ENCODE results near the gene KIAA0825. TPM values are rescaled to one million over a fixed set of nuclear protein-coding genes. Genes with fewer than 3 reads are reported as not detected.

The KIAA0825 gene
- total and polyA plus RNA-seq, 7 donors = 0.46 to 4.6 (median 3.3) TPM; not detected in 1

- Histone ChIP-seq H3K9me3 (no peaks in the 10 kb centered on the region), H3K27ac (no peak overlapping the region), H3K4me1 (no peaks in the 10 kb centered on the region), H3K4me3 (no peak overlapping the region), H3K36me3 (no peaks in the 10 kb centered on the region), H3K27me3 (no peaks in the 10 kb centered on the region)
- TF ChIP-seq EP300 (IDR thresholded peaks at IDR 0.05) (no peak), POLR2A (IDR thresholded peaks at IDR 0.05) (no peak), POLR2AphosphoS5 (IDR thresholded peaks at IDR 0.05) (no peak)
- TF ChIP-seq, protein P1, sequence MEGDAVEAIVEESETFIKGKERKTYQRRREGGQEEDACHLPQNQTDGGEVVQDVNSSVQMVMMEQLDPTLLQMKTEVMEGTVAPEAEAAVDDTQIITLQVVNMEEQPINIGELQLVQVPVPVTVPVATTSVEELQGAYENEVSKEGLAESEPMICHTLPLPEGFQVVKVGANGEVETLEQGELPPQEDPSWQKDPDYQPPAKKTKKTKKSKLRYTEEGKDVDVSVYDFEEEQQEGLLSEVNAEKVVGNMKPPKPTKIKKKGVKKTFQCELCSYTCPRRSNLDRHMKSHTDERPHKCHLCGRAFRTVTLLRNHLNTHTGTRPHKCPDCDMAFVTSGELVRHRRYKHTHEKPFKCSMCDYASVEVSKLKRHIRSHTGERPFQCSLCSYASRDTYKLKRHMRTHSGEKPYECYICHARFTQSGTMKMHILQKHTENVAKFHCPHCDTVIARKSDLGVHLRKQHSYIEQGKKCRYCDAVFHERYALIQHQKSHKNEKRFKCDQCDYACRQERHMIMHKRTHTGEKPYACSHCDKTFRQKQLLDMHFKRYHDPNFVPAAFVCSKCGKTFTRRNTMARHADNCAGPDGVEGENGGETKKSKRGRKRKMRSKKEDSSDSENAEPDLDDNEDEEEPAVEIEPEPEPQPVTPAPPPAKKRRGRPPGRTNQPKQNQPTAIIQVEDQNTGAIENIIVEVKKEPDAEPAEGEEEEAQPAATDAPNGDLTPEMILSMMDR (IDR thresholded peaks at IDR 0.05) = no peak
- no peak for DNase-seq
- intact Hi-C loops (cut with DNase I) = no loop called here
- WGBS, 2 donors = 94 to 98% methylated on average over 3 of the region's 3 CpGs
These were observed 409.1 kb downstream of the KIAA0825 start for GRCh38 chr5:94209272-94209671.

DNA sequence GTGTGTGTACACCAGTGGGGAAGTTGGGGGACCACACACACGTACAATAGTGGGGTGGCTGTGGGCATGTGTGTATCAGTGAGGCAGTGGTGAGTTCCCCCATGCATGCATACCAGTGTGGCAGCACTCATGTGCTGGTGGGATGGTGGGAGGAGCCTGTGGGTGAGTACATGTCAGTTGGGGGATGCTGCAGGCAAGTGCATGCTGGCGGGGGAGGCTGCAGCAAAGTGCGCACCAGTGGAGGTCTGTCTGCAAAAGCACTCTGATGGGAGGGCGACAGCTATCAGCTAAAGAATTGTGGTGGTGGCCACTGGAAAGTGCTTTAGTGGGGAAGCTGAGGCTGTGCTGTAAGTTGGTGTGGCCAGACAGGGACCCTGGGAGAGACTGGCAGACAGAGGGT, 418.8 kb downstream of the KIAA0825 start:
- Histone ChIP-seq H3K4me3 (no peak overlapping the region), H3K36me3 (no peaks in the 10 kb centered on the region), H3K27ac (no peak overlapping the region), H3K9me3 (no peaks in the 10 kb centered on the region), H3K4me1 (no peaks in the 10 kb centered on the region), H3K27me3 (no peaks in the 10 kb centered on the region)
- no peak for DNase-seq
- intact Hi-C loops (cut with DNase I) = no loop called here
- WGBS, 2 donors = 95 to 96% methylated on average over 4 of the region's 4 CpGs
- TF ChIP-seq POLR2AphosphoS5 (IDR thresholded peaks at IDR 0.05) (no peak), EP300 (IDR thresholded peaks at IDR 0.05) (no peak), POLR2A (IDR thresholded peaks at IDR 0.05) (no peak)
- TF ChIP-seq, protein P1 (IDR thresholded peaks at IDR 0.05) = no peak

- H3K36me3 ChIP-seq = no peaks in the 10 kb centered on the region
- no peak overlapping the region for H3K27ac ChIP-seq
- no peaks in the 10 kb centered on the region for H3K4me1 ChIP-seq
- no peak for DNase-seq
- no peak overlapping the region for H3K4me3 ChIP-seq
- no peaks in the 10 kb centered on the region for H3K9me3 ChIP-seq
- TF ChIP-seq EP300 (IDR thresholded peaks at IDR 0.05) (no peak), POLR2AphosphoS5 (IDR thresholded peaks at IDR 0.05) (no peak), POLR2A (IDR thresholded peaks at IDR 0.05) (no peak)
- TF ChIP-seq, protein P1 (IDR thresholded peaks at IDR 0.05) = no peak
- no peaks in the 10 kb centered on the region for H3K27me3 ChIP-seq
- WGBS, 2 donors = 83 to 87% methylated on average over 1 of the region's 1 CpG
- intact Hi-C loops (cut with DNase I) = no loop called here
These were observed 420.4 kb downstream of the KIAA0825 start for GRCh38 chr5:94197970-94198369.

DNA sequence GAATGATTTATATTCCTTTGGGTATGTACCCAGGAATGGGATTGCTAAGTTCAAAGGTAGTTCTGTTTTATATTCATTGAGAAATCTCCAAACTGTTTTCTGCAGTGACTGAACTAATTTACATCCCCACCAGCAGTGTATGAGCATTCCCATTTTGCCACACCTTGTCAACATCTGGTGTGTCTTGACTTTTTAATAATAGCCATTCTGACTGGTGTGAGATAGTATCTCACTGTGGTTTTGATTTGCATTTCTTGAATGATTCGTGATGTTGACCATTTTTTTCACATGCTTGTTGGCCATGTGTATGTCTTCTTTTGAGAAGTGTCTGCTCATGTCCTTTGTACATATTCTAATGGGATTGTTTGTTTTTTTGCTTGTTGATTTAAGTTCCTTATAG, 421.5 kb downstream of the KIAA0825 start:
- intact Hi-C loops (cut with DNase I) = no loop called here
- DNase-seq = no peak

More for the DNA sequence above, 421.5 kb downstream of the KIAA0825 start:
- 68 to 76% methylated on average over 1 of the region's 1 CpG for WGBS, 2 donors
- no peak overlapping the region for H3K27ac ChIP-seq
- no peaks in the 10 kb centered on the region for H3K4me1 ChIP-seq
- no peaks in the 10 kb centered on the region for H3K9me3 ChIP-seq
- TF ChIP-seq, protein P1 (IDR thresholded peaks at IDR 0.05) = no peak
- TF ChIP-seq POLR2A (IDR thresholded peaks at IDR 0.05) (no peak), EP300 (IDR thresholded peaks at IDR 0.05) (no peak), POLR2AphosphoS5 (IDR thresholded peaks at IDR 0.05) (no peak)
- H3K36me3 ChIP-seq = no peaks in the 10 kb centered on the region
- H3K27me3 ChIP-seq = no peaks in the 10 kb centered on the region
- H3K4me3 ChIP-seq = no peak overlapping the region
